Cardiac muscle cell (in vitro differentiated cells and primary cell): ENCODE measurements around the gene HS3ST6. TPM values are rescaled to one million over a fixed set of nuclear protein-coding genes. Genes with fewer than 3 reads are reported as not detected.

Experiments
- DNase-seq, 2 donors: peaks; one replicate each; pipeline versions ENCODE4 v3.0.0 to v3.0.0-alpha.2; 2010 to 2017; ENCODE audit warnings: low read depth in 1 of 2, low spot score in 1 of 2
- H3K27ac ChIP-seq: fragments of 200-600 bp; sonication (generic); 2 replicates; pipeline ENCODE4 v1.5.1; 2016
- H3K27me3 ChIP-seq: fragments of 200-600 bp; sonication (generic); 2 replicates; pipeline ENCODE4 v1.6.0; 2016; ENCODE audit warnings: control low read depth
- H3K36me3 ChIP-seq: fragments of 200-600 bp; sonication (generic); 2 replicates; pipeline ENCODE4 v1.5.1; 2016; ENCODE audit warnings: control low read depth
- H3K4me1 ChIP-seq: fragments of 200-600 bp; sonication (generic); 2 replicates; pipeline ENCODE4 v1.8.1; 2017; ENCODE audit warnings: low read depth, mild to moderate bottlenecking, mixed run types
- H3K4me3 ChIP-seq: fragments of 200-600 bp; sonication (generic); 2 replicates; pipeline ENCODE4 v1.5.1; 2016; ENCODE audit warnings: mild to moderate bottlenecking
- H3K9me3 ChIP-seq: fragments of 200-600 bp; sonication (generic); 2 replicates; pipeline ENCODE4 v1.5.1; 2017; ENCODE audit warnings: low read depth, mild to moderate bottlenecking, control low read depth
- CTCF ChIP-seq: IDR thresholded peaks from 2 replicates; pipeline ENCODE4 v1.5.1; 2012; ENCODE audit warnings: low read depth, mild to moderate bottlenecking, low read length
- polyA plus RNA-seq: library from polyadenylated mRNA; unstranded; fragments of >200 nt; fragmentation: Nextera tagmentation; extraction: Ambion mirVana; gene quantifications from 2 replicates; pipeline ENCODE4 v1.2.1, GENCODE V29; 2016
- total RNA-seq: library from RNA; depleted of rRNA; stranded (reverse); fragments of >200 nt; gene quantifications from 2 replicates; pipeline ENCODE4 v1.2.3, GENCODE V29; 2016

Gene HS3ST6
- total and polyA plus RNA-seq, 2 experiments from 2014 or later = not detected

GRCh38 chr16:1949507-1949906, 31.3 kb upstream of the HS3ST6 start:
- TF ChIP-seq CTCF = no peak
- Histone ChIP-seq H3K4me3 (no peak overlapping the region), H3K27ac (no peak overlapping the region), H3K9me3 (no peaks in the 10 kb centered on the region), H3K4me1 (peaks cover 7% of the 10 kb centered on the region), H3K27me3 (no peaks in the 10 kb centered on the region), H3K36me3 (no peaks in the 10 kb centered on the region)
- no peak for DNase-seq

GRCh38 chr16:1947369-1947670, 29.1 kb upstream of the HS3ST6 start:
- DNase-seq = no peak
- H3K36me3 ChIP-seq = no peaks in the 10 kb centered on the region
- TF ChIP-seq CTCF = no peak

GRCh38 chr16:1946495-1947368, 28.5 kb upstream of the HS3ST6 start:
- Histone ChIP-seq H3K4me1 (peaks cover 7% of the 10 kb centered on the region), H3K36me3 (no peaks in the 10 kb centered on the region), H3K9me3 (no peaks in the 10 kb centered on the region), H3K27ac (no peak overlapping the region), H3K27me3 (no peaks in the 10 kb centered on the region), H3K4me3 (no peak overlapping the region)
- no peak for DNase-seq
- TF ChIP-seq CTCF = no peak

More at GRCh38 chr16:1947369-1947670, 29.1 kb upstream of the HS3ST6 start:
- no peaks in the 10 kb centered on the region for H3K9me3 ChIP-seq
- H3K27me3 ChIP-seq = no peaks in the 10 kb centered on the region
- H3K4me3 ChIP-seq = no peak overlapping the region
- H3K4me1 ChIP-seq = peaks cover 7% of the 10 kb centered on the region
- H3K27ac ChIP-seq = no peak overlapping the region

- Histone ChIP-seq H3K9me3 (no peaks in the 10 kb centered on the region), H3K4me1 (peaks cover 5% of the 10 kb centered on the region), H3K27me3 (no peaks in the 10 kb centered on the region), H3K36me3 (no peaks in the 10 kb centered on the region), H3K4me3 (no peak overlapping the region), H3K27ac (no peak overlapping the region)
- no peak for TF ChIP-seq CTCF
- DNase-seq = no peak
Measured at GRCh38 chr16:1945559-1946391, 27.6 kb upstream of the HS3ST6 start.

DNA sequence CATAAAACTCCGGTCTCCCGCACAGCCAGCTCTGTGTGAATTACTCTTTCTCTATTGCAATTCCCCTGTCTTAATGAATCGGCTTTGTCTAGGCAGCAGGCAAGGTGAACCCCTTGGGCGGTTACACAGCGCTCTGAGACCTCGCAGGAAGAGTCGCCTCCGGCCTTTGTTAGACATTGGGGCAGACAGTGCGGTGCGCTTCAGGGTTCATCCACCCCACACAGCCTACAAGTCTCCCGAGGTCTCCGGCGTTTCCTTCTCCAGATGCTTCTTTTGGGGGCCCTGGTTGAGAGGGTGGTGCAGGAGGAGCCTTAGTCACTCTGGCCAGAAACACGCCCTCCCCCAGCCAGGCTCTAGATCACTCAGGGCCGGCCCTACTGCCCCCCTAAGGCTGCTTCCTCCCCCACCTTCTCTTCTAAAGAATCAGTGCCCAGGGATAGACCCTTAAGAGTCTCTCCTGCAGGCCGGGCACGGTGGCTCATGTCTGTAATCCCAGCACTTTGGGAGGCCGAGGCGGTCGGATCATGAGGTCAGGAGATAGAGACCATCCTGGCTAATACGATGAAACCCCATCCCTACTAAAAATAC, 26.5 kb upstream of the HS3ST6 start:
- Histone ChIP-seq H3K27me3 (no peaks in the 10 kb centered on the region), H3K4me3 (no peak overlapping the region), H3K36me3 (no peaks in the 10 kb centered on the region), H3K9me3 (no peaks in the 10 kb centered on the region), H3K4me1 (no peaks in the 10 kb centered on the region), H3K27ac (no peak overlapping the region)
- no peak for TF ChIP-seq CTCF
- no peak for DNase-seq
